ENCODE measurements around the gene WLS.
A peak's percentile ranks its signal among the peaks of the same experiment; 100 is the strongest.

WLS gene

GRCh38 chr1:68115308-68115707, 117.0 kb downstream of the WLS start:
- Histone ChIP-seq H3K36me3 (ENCODE audit: control insufficient read depth, insufficient read depth, low read length) (no peaks in the 10 kb centered on the region), H3K27ac (no peak overlapping the region), H3K4me3 (ENCODE audit: low read depth, low read length) (no peak overlapping the region), H2AFZ (no peak overlapping the region), H3K4me2 (ENCODE audit: low read length) (no peak overlapping the region), H3K4me1 (peaks cover 2% of the 10 kb centered on the region), H3K27me3 (ENCODE audit: control insufficient read depth, insufficient read depth, low read length) (no peaks in the 10 kb centered on the region), H3K79me2 (no peaks in the 10 kb centered on the region), H3K9ac (no peak overlapping the region), H3K9me3 (ENCODE audit: control insufficient read depth, low read length) (no peaks in the 10 kb centered on the region)
- TF ChIP-seq, protein P1, sequence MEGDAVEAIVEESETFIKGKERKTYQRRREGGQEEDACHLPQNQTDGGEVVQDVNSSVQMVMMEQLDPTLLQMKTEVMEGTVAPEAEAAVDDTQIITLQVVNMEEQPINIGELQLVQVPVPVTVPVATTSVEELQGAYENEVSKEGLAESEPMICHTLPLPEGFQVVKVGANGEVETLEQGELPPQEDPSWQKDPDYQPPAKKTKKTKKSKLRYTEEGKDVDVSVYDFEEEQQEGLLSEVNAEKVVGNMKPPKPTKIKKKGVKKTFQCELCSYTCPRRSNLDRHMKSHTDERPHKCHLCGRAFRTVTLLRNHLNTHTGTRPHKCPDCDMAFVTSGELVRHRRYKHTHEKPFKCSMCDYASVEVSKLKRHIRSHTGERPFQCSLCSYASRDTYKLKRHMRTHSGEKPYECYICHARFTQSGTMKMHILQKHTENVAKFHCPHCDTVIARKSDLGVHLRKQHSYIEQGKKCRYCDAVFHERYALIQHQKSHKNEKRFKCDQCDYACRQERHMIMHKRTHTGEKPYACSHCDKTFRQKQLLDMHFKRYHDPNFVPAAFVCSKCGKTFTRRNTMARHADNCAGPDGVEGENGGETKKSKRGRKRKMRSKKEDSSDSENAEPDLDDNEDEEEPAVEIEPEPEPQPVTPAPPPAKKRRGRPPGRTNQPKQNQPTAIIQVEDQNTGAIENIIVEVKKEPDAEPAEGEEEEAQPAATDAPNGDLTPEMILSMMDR (IDR thresholded peaks at IDR 0.05), result no peak

- H3K27me3 ChIP-seq (ENCODE audit: control insufficient read depth, insufficient read depth, low read length), result no peaks in the 10 kb centered on the region
- no peaks in the 10 kb centered on the region for H3K9me3 ChIP-seq (ENCODE audit: control insufficient read depth, low read length)
- TF ChIP-seq, protein P1 (IDR thresholded peaks at IDR 0.05), result no peak
- no peak overlapping the region for H3K27ac ChIP-seq
- no peak overlapping the region for H3K4me2 ChIP-seq (ENCODE audit: low read length)
- H3K4me3 ChIP-seq (ENCODE audit: low read depth, low read length), result no peak overlapping the region
- no peak overlapping the region for H3K9ac ChIP-seq
- no peaks in the 10 kb centered on the region for H3K79me2 ChIP-seq
- no peaks in the 10 kb centered on the region for H3K36me3 ChIP-seq (ENCODE audit: control insufficient read depth, insufficient read depth, low read length)
- no peak overlapping the region for H2AFZ ChIP-seq
- peaks cover 2% of the 10 kb centered on the region for H3K4me1 ChIP-seq
Observed at GRCh38 chr1:68113966-68114365, 118.4 kb downstream of the WLS start.

- Histone ChIP-seq H3K27me3 (ENCODE audit: control insufficient read depth, insufficient read depth, low read length) (no peaks in the 10 kb centered on the region), H2AFZ (no peak overlapping the region), H3K4me2 (ENCODE audit: low read length) (no peak overlapping the region), H3K9ac (no peak overlapping the region), H3K79me2 (no peaks in the 10 kb centered on the region), H3K4me3 (ENCODE audit: low read depth, low read length) (no peak overlapping the region), H3K4me1 (peaks cover 2% of the 10 kb centered on the region), H3K27ac (no peak overlapping the region), H3K36me3 (ENCODE audit: control insufficient read depth, insufficient read depth, low read length) (no peaks in the 10 kb centered on the region), H3K9me3 (ENCODE audit: control insufficient read depth, low read length) (no peaks in the 10 kb centered on the region)
- TF ChIP-seq, protein P1 (IDR thresholded peaks at IDR 0.05), result no peak
Observed at GRCh38 chr1:68112835-68113243, 119.5 kb downstream of the WLS start.

GRCh38 chr1:68111519-68112436, 120.5 kb downstream of the WLS start:
- Histone ChIP-seq H3K4me2 (ENCODE audit: low read length) (no peak overlapping the region), H3K4me1 (peaks cover 2% of the 10 kb centered on the region), H3K9ac (no peak overlapping the region), H3K79me2 (no peaks in the 10 kb centered on the region), H3K4me3 (ENCODE audit: low read depth, low read length) (no peak overlapping the region), H3K36me3 (ENCODE audit: control insufficient read depth, insufficient read depth, low read length) (no peaks in the 10 kb centered on the region), H3K27ac (no peak overlapping the region), H3K9me3 (ENCODE audit: control insufficient read depth, low read length) (no peaks in the 10 kb centered on the region), H3K27me3 (ENCODE audit: control insufficient read depth, insufficient read depth, low read length) (no peaks in the 10 kb centered on the region), H2AFZ (no peak overlapping the region)
- TF ChIP-seq, protein P1 (IDR thresholded peaks at IDR 0.05), result peak; percentile 52

GRCh38 chr1:68107771-68108170, 124.6 kb downstream of the WLS start:
- no peak overlapping the region for H3K9ac ChIP-seq
- no peak overlapping the region for H3K4me2 ChIP-seq (ENCODE audit: low read length)
- H3K4me3 ChIP-seq (ENCODE audit: low read depth, low read length), result no peak overlapping the region
- H3K79me2 ChIP-seq, result no peaks in the 10 kb centered on the region
- no peaks in the 10 kb centered on the region for H3K27me3 ChIP-seq (ENCODE audit: control insufficient read depth, insufficient read depth, low read length)
- no peak overlapping the region for H3K27ac ChIP-seq
- no peaks in the 10 kb centered on the region for H3K9me3 ChIP-seq (ENCODE audit: control insufficient read depth, low read length)
- H2AFZ ChIP-seq, result no peak overlapping the region
- TF ChIP-seq, protein P1 (IDR thresholded peaks at IDR 0.05), result no peak
- no peaks in the 10 kb centered on the region for H3K36me3 ChIP-seq (ENCODE audit: control insufficient read depth, insufficient read depth, low read length)
- H3K4me1 ChIP-seq, result peaks cover 2% of the 10 kb centered on the region

Data from parathyroid adenoma (tissue), 2 donors.